Testis (tissue), 3 donors: Measurements from ENCODE around the gene AFAP1. TPM values are rescaled to one million over a fixed set of nuclear protein-coding genes. Genes with fewer than 3 reads are reported as not detected.

Experiments
- DNase-seq: peaks from one replicate; pipeline ENCODE4 v3.0.0-alpha.2; 2019
- H3K27ac ChIP-seq, 2 donors: fragments of 200-600 bp; sonication (generic); one replicate each; pipeline ENCODE4 v1.5.1; 2019
- H3K27me3 ChIP-seq: fragments of 200-600 bp; sonication (generic); one replicate; pipeline ENCODE4 v1.5.1; 2019
- H3K36me3 ChIP-seq: fragments of 200-600 bp; sonication (generic); one replicate; pipeline ENCODE4 v1.5.1; 2017; ENCODE audit warnings: low read depth; ENCODE audit errors: missing control alignments
- H3K4me1 ChIP-seq: fragments of 200-600 bp; sonication (generic); one replicate; pipeline ENCODE4 v1.5.1; 2019
- H3K4me3 ChIP-seq, 2 donors: fragments of 200-600 bp; sonication (generic); one replicate each; pipeline ENCODE4 v1.5.1; 2017 to 2019
- H3K9me3 ChIP-seq: fragments of 200-600 bp; sonication (generic); one replicate; pipeline ENCODE4 v1.5.1; 2017
- POLR2A ChIP-seq: fragments of 450-650 bp; IDR thresholded peaks from one replicate; pipeline ENCODE4 v1.6.1; 2017; ENCODE audit warnings: antibody characterized with exemption, mild to moderate bottlenecking, moderate library complexity
- WGBS, 2 donors: methylation state at CpG; one replicate each; pipeline ENCODE4 v1.1.5; 2018; 5-methylcytosine and 5-hydroxymethylcytosine counted together
- intact Hi-C: fragments of 100-400 bp; cut with DNase I; formaldehyde crosslinking; loops from one replicate; pipeline ENCODE4 v1.15.1; 2023; ENCODE audit warnings: low total_unique reads
- polyA plus RNA-seq: library from polyadenylated mRNA; stranded (reverse); fragments of 350-450 nt; fragmentation: Illumina TruSeq; extraction: RNeasy Lipid Tissue Mini Kit (QIAGEN cat#74804); gene quantifications from one replicate; pipeline ENCODE4 v1.2.3, GENCODE V29; 2014; ENCODE audit warnings: low read depth, low replicate concordance; ENCODE audit not compliant: insufficient read depth
- total RNA-seq, 2 donors: library from RNA; depleted of rRNA; stranded (reverse); fragments of >200 nt; gene quantifications; one replicate each; pipeline ENCODE4 v1.2.3, GENCODE V29; 2016
- TF ChIP-seq, protein P1 (sequence below), 3 experiments: fragments of 450-650 bp in 2 of 3; fragments of 200-600 bp in 1 of 3; sonication (generic) in 1 of 3; IDR thresholded peaks; one replicate each; pipeline ENCODE4 v1.5.1; 2016 to 2019; ENCODE audit warnings: antibody characterized with exemption in 3 of 3, mild to moderate bottlenecking in 2 of 3, moderate library complexity in 1 of 3

The AFAP1 gene
- total and polyA plus RNA-seq, 3 donors from 2014 or later = 23.1 to 52.4 (median 51.4) TPM

DNA sequence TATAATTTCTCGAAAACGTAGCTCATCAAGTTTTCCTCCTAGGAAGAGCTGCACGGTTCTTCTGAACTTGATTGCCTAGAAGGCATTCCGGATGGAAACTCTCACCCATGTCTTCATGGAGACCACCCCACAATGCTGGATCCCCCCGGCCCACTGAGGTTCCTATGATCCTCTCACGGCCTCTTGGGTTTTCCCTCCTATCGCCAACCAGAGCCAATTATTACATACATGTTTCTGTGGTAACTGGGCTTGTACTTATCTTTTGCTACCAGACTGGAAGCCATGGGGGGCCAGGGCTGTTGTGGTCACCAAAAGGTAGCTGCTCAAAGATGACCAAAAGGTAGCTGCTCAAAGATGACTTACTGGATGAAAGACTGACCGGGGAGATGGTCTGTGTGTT, 131.5 kb downstream of the AFAP1 start:
- Histone ChIP-seq H3K4me3 (no peak overlapping the region), H3K36me3 (no peaks in the 10 kb centered on the region), H3K27me3 (no peaks in the 10 kb centered on the region), H3K9me3 (no peaks in the 10 kb centered on the region), H3K27ac (no peak overlapping the region), H3K4me1 (peaks cover 14% of the 10 kb centered on the region)
- DNase-seq = no peak
- WGBS, 2 donors = 94 to 99% methylated on average over 8 of the region's 8 CpGs
- intact Hi-C loops = no loop called here
- no peak for TF ChIP-seq POLR2A
- TF ChIP-seq, protein P1, sequence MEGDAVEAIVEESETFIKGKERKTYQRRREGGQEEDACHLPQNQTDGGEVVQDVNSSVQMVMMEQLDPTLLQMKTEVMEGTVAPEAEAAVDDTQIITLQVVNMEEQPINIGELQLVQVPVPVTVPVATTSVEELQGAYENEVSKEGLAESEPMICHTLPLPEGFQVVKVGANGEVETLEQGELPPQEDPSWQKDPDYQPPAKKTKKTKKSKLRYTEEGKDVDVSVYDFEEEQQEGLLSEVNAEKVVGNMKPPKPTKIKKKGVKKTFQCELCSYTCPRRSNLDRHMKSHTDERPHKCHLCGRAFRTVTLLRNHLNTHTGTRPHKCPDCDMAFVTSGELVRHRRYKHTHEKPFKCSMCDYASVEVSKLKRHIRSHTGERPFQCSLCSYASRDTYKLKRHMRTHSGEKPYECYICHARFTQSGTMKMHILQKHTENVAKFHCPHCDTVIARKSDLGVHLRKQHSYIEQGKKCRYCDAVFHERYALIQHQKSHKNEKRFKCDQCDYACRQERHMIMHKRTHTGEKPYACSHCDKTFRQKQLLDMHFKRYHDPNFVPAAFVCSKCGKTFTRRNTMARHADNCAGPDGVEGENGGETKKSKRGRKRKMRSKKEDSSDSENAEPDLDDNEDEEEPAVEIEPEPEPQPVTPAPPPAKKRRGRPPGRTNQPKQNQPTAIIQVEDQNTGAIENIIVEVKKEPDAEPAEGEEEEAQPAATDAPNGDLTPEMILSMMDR (IDR thresholded peaks at IDR 0.05) = no peak

DNA sequence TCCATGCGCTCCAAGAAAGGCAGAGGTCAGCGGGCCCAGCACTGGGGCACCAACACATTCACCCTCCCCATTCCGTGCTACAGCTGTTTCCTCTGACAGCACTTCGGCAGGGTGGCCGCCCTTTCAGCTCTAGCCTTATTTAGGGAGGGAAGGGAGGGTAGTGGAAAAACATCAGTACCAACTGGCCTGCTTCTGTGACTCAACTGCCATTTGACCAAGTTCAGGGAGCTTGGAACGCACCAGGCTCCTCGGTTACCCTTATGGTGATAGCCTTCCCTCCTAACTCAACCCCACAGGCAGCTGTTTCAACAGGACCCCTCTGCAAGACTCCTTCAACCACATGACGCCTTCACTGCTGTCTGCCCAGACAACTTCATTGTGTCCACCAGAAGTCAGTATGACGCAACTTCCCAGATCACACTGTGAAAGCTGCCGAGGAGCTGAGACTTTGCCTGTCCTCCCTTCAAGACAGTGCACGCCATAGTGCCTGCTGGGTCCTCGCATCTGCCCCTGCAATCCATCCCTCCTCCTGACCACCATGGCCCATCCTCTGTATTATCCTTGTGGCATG, 132.2 kb downstream of the AFAP1 start:
- TF ChIP-seq, protein P1 (IDR thresholded peaks at IDR 0.05) = no peak
- TF ChIP-seq POLR2A = no peak
- 77 to 88% methylated on average over 9 to 12 of the region's 12 CpGs for WGBS, 2 donors
- Histone ChIP-seq H3K27me3 (no peaks in the 10 kb centered on the region), H3K36me3 (no peaks in the 10 kb centered on the region), H3K4me3 (no peak overlapping the region), H3K4me1 (peaks cover 14% of the 10 kb centered on the region), H3K9me3 (no peaks in the 10 kb centered on the region), H3K27ac (peak overlapping the region in 1 of 2 donors; percentile 56)
- no peak for DNase-seq
- intact Hi-C loops = no loop called here

DNA sequence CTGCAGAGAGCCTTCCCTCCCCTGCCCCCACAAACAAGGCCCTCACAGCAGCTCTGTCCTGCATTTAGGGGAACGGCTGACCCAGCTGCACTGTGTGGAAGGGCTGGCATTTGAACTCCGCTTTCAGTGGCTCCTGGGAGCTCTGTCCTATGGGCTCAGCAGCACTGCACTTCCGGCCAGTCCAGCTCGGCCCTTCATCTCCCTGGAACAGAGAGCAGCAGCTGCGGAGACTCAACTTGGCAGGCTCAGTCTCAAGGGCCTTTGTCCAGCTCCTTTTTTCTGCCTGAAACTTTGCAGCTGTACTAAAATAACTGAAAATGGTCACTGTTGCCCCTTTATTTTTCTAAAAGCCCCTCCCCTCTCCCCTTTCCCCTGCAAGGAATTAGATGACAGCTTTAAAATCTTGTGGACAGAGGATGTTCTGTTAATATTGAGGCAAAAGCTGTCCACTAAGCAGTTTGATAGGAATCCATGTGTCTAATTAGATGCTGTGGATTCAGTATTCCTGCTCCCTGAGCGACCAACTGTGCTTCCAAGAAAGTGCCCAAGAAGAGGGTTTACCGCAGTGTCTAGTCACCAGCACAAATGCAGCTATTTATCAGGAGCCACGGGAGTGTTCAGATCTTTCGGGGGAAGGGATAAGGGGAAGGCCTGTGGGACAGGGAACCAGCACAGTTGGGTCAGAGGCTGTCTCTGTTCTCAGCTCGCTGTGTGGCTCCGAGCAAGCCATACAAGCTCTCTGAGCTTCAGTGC, 133.1 kb downstream of the AFAP1 start:
- Histone ChIP-seq H3K36me3 (no peaks in the 10 kb centered on the region), H3K27ac (peak overlapping the region in 1 of 2 donors; percentile 56), H3K4me3 (no peak overlapping the region), H3K4me1 (peaks cover 14% of the 10 kb centered on the region), H3K27me3 (no peaks in the 10 kb centered on the region), H3K9me3 (no peaks in the 10 kb centered on the region)
- WGBS, 2 donors = 60 to 64% methylated on average over 11 of the region's 11 CpGs
- no peak for TF ChIP-seq POLR2A
- TF ChIP-seq, protein P1 (IDR thresholded peaks at IDR 0.05) = no peak
- peak; percentile 74 for DNase-seq
- intact Hi-C loops = no loop called here

DNA sequence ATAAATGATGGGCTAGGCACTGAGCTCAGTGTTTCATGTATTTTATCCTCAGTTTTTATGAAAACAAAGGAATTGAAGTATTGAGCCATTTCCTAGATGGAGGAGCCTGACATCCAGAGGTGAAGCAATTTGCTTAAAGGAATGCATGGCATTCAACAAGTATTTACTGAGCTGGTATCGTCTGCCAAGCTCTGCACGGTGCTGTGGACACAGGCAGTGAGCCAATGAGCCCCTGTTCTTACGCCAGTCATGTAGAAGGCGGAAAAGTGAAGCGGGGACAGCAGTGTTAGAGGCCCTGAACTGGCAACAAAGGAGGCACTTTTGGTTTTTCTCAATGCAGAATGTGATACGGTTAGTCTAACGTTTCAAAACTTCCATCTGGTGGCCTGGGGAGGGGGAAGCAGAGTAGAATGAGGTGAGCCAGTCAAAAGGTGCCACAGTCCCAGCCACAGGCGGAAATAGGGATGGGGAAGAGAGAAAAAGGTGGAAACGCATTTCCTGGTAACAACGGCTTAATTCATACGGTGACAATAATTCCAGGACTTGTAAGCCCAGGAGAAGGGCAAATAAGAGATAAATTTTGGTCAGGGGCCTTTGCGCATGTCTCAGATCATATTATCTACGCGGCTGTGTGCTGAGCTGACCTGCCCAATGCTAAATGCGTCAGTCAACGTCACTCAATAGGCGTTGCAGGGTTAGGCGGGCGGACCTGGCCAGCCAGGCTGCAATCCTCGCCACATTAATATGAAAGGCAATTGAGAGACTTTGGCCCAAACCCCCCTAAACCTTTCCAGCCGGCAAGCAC, 133.9 kb downstream of the AFAP1 start:
- 71 to 78% methylated on average over 21 of the region's 21 CpGs for WGBS, 2 donors
- intact Hi-C loops = no loop called here
- Histone ChIP-seq H3K27me3 (no peaks in the 10 kb centered on the region), H3K36me3 (no peaks in the 10 kb centered on the region), H3K9me3 (no peaks in the 10 kb centered on the region), H3K4me1 (peaks cover 14% of the 10 kb centered on the region), H3K27ac (no peak overlapping the region), H3K4me3 (no peak overlapping the region)
- no peak for DNase-seq
- no peak for TF ChIP-seq POLR2A
- TF ChIP-seq, protein P1 (IDR thresholded peaks at IDR 0.05) = no peak
